ENCODE results near the gene PCBD1.

DNA sequence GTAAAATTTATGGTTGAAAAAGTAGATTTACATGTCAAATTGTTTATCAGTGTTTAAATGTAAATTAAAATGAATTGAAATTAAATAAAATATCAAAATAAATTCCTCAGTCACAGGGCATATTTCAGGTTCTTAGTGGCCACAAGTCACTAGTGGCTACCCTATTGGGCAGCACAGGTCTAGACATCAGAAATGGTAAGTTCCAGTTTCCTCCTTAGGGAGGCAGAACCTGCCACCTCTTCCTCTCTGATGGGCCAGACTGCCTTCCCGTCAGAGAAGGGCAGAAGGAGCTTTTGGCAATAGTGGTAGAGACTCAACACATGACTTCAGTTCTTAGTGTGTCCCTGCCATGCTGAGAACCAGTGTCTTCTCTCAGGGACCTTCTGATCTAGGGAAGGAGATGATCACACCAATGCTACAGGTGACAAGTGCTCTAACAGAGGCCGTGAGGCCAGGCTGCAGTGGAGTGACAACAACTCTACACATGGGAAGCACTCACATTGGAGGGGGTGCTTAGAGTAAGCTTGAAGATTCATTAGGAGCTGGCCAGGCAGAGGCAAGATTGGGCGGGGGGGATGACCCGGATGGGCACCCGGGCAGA is 14.4 kb upstream of the PCBD1 start:
- TF ChIP-seq, protein P1, sequence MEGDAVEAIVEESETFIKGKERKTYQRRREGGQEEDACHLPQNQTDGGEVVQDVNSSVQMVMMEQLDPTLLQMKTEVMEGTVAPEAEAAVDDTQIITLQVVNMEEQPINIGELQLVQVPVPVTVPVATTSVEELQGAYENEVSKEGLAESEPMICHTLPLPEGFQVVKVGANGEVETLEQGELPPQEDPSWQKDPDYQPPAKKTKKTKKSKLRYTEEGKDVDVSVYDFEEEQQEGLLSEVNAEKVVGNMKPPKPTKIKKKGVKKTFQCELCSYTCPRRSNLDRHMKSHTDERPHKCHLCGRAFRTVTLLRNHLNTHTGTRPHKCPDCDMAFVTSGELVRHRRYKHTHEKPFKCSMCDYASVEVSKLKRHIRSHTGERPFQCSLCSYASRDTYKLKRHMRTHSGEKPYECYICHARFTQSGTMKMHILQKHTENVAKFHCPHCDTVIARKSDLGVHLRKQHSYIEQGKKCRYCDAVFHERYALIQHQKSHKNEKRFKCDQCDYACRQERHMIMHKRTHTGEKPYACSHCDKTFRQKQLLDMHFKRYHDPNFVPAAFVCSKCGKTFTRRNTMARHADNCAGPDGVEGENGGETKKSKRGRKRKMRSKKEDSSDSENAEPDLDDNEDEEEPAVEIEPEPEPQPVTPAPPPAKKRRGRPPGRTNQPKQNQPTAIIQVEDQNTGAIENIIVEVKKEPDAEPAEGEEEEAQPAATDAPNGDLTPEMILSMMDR (IDR thresholded peaks at IDR 0.05 in 4 of 5, conservative IDR thresholded peaks at IDR 0.05 in 1 of 5): no peak
- no peak for TF ChIP-seq POLR2A (IDR thresholded peaks at IDR 0.05)

Measured in gastrocnemius medialis (tissue), 4 donors.